Suprapubic skin (tissue), 4 donors: Measurements from ENCODE around the gene EXOC7.

Experiments
- CTCF ChIP-seq, 2 donors: fragments of 200-600 bp in 1 of 2; fragments of 450-650 bp in 1 of 2; sonication (generic) in 1 of 2; IDR thresholded peaks; one replicate each; pipeline ENCODE4 v1.5.1; 2016 to 2019; ENCODE audit warnings: antibody characterized with exemption in 2 of 2, mild to moderate bottlenecking in 1 of 2, moderate library complexity in 1 of 2
- POLR2A ChIP-seq, 2 donors: fragments of 450-650 bp; IDR thresholded peaks; one replicate each; pipeline ENCODE4 v1.6.1; 2017; ENCODE audit warnings: antibody characterized with exemption in 2 of 2, mild to moderate bottlenecking in 2 of 2, moderate library complexity in 2 of 2
- POLR2AphosphoS5 ChIP-seq, 3 donors: sonication (generic); formaldehyde crosslinking; IDR thresholded peaks; one replicate each; pipeline ENCODE4 v1.6.1; 2017; ENCODE audit warnings: antibody characterized with exemption in 3 of 3

- TF ChIP-seq CTCF (IDR thresholded peaks at IDR 0.05) (no peak), POLR2AphosphoS5 (IDR thresholded peaks at IDR 0.05) (no peak), POLR2A (IDR thresholded peaks at IDR 0.05) (no peak)
Observed at GRCh38 chr17:76095943-76096342, 7.6 kb downstream of the EXOC7 start.
